Ectodermal cell (in vitro differentiated cells): ENCODE measurements around the gene FNBP1L.
A peak's percentile ranks its signal among the peaks of the same experiment; 100 is the strongest.
"Not testable (repeated sequence)": the region's sequence is repeated elsewhere in the genome, so short reads cannot be mapped to it uniquely, and the experiment has no call there.

ENCODE experiments used
- H3K27ac ChIP-seq: 2 replicates; pipeline ENCODE4 v1.7.0; 2013; ENCODE audit warnings: mild to moderate bottlenecking, low read depth, low read length; ENCODE audit not compliant: insufficient read depth, poor library complexity, severe bottlenecking
- H3K27me3 ChIP-seq: 2 replicates; pipeline ENCODE4 v1.7.0; 2013; ENCODE audit warnings: mild to moderate bottlenecking, low read length; ENCODE audit not compliant: insufficient read depth, control insufficient read depth, poor library complexity, severe bottlenecking
- H3K36me3 ChIP-seq: one replicate; pipeline ENCODE4 v1.7.0; 2013; ENCODE audit warnings: low read length; ENCODE audit not compliant: control insufficient read depth, insufficient read depth
- H3K4me1 ChIP-seq: one replicate; pipeline ENCODE4 v1.7.0; 2013; ENCODE audit warnings: low read length; ENCODE audit not compliant: control insufficient read depth, insufficient read depth
- H3K4me3 ChIP-seq: 2 replicates; pipeline ENCODE4 v1.7.0; 2013; ENCODE audit warnings: low read depth, low read length, control low read depth; ENCODE audit not compliant: insufficient read depth
- H3K9me3 ChIP-seq: 2 replicates; pipeline ENCODE4 v1.7.0; 2013; ENCODE audit warnings: mild to moderate bottlenecking, low read length, moderate library complexity; ENCODE audit not compliant: control insufficient read depth
- WGBS, 2 experiments: methylation state at CpG; one replicate each; pipeline ENCODE4 v1.1.7; 2013; ENCODE audit warnings: missing lambda C conversion rate in 2 of 2; 5-methylcytosine and 5-hydroxymethylcytosine counted together

FNBP1L gene

DNA sequence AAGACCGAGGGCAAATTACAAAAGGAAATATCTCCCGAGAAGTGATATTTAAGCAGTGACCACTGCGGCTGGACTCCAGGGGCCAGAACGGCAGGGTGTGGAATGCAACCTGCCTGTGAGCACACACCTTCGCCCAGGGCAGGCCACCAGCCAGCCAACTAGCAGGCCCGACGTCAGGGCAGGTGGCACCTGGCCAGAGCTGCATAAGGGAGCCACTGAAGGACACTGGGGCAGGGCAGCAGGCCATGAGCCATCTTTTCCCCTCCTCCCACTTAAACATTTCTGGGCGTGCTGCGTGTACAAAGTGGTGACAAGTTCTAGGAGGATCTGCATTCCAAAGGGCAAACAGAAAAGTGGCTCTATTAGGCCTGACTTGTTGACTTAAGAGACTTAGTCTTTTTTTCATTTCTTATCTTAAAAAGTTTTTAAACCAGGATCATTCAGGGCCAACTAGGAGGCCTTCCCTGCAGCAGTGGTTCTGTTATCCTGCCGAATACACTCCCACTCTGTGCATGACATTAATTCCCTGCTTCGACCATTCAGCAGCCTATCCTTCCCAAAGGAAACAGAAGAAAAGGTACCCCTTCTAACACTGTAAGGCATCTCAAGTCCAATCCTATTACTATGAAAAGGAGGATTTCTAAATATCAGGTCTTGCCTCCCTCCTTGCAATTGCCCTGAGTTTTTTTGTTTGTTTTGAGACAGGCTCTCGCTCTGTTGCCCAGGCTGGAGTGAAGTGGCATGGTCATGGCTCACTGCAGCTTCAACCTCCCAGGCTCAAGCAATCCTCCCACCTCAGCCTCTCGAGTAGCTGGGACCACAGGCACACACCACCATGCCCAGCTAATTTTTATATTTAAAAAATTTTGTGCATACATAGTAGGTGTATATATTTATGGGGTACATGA, 137.4 kb downstream of the FNBP1L start:
- 92 to 94% methylated on average over 12 to 13 of the region's 13 CpGs for WGBS, 2 experiments

DNA sequence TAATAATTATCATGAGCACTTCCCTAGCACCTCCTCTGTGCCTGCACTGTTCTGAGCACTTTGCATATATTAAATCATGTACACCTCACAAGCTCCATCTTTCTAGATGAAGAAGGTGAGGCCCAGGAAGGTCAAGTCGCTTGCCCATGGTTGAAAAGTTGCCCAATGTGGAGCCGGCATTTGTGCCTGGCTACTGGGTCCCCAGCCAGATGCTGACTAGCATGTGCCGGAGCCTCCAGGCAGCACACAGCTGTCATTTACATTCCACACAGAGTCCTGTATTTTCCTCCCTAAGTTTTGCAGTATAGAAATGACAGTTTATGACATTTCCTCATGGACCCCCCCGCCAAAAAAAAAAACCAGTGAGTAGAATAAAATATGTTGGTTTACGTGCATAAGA, 139.4 kb downstream of the FNBP1L start:
- Histone ChIP-seq H3K27ac (no peak overlapping the region), H3K36me3 (no peaks in the 10 kb centered on the region), H3K4me3 (no peak overlapping the region), H3K27me3 (no peaks in the 10 kb centered on the region), H3K4me1 (no peaks in the 10 kb centered on the region), H3K9me3 (no peaks in the 10 kb centered on the region)
- WGBS, 2 experiments = 88 to 92% methylated on average over 5 of the region's 5 CpGs

More for the DNA sequence above, 137.4 kb downstream of the FNBP1L start:
- H3K4me1 ChIP-seq = no peaks in the 10 kb centered on the region
- no peak overlapping the region for H3K27ac ChIP-seq
- no peaks in the 10 kb centered on the region for H3K27me3 ChIP-seq
- H3K4me3 ChIP-seq = no peak overlapping the region
- H3K36me3 ChIP-seq = no peaks in the 10 kb centered on the region
- H3K9me3 ChIP-seq = no peaks in the 10 kb centered on the region

- Histone ChIP-seq H3K9me3 (no peaks in the 10 kb centered on the region), H3K27me3 (no peaks in the 10 kb centered on the region), H3K4me1 (no peaks in the 10 kb centered on the region), H3K27ac (no peak overlapping the region), H3K36me3 (no peaks in the 10 kb centered on the region), H3K4me3 (no peak overlapping the region)
- 92 to 93% methylated on average over 6 of the region's 6 CpGs for WGBS, 2 experiments
Measured at GRCh38 chr1:93588206-93588605, 140.3 kb downstream of the FNBP1L start.

GRCh38 chr1:93588955-93589354, 141.0 kb downstream of the FNBP1L start:
- no peaks in the 10 kb centered on the region for H3K9me3 ChIP-seq
- H3K36me3 ChIP-seq = no peaks in the 10 kb centered on the region
- H3K4me3 ChIP-seq = no peak overlapping the region
- WGBS, 2 experiments = 95% methylated on average over 20 of the region's 20 CpGs
- H3K27me3 ChIP-seq = no peaks in the 10 kb centered on the region
- no peaks in the 10 kb centered on the region for H3K4me1 ChIP-seq
- H3K27ac ChIP-seq = no peak overlapping the region

DNA sequence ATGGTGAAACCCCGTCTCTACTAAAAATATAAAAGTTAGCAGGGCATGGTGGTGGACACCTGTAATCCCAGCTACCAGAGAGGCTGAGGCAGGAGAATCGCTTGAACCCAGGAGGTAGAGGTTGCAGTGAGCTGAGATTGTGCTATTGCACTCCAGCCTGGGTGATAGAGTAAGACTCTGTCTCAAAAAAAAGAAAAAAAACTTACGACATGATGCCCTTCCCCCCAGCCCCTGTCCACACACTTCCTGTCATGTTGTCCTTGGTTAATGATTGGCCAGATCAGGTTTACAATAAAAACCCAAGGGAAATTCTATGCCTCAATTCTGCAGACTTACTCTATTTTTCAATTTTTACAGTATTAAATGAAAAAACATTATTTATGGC, 143.4 kb downstream of the FNBP1L start:
- WGBS, 2 experiments = 91 to 92% methylated on average over 3 of the region's 3 CpGs
- H3K4me1 ChIP-seq, H3K36me3 ChIP-seq, H3K9me3 ChIP-seq, H3K27me3 ChIP-seq, H3K4me3 ChIP-seq, H3K27ac ChIP-seq: not testable (repeated sequence)

DNA sequence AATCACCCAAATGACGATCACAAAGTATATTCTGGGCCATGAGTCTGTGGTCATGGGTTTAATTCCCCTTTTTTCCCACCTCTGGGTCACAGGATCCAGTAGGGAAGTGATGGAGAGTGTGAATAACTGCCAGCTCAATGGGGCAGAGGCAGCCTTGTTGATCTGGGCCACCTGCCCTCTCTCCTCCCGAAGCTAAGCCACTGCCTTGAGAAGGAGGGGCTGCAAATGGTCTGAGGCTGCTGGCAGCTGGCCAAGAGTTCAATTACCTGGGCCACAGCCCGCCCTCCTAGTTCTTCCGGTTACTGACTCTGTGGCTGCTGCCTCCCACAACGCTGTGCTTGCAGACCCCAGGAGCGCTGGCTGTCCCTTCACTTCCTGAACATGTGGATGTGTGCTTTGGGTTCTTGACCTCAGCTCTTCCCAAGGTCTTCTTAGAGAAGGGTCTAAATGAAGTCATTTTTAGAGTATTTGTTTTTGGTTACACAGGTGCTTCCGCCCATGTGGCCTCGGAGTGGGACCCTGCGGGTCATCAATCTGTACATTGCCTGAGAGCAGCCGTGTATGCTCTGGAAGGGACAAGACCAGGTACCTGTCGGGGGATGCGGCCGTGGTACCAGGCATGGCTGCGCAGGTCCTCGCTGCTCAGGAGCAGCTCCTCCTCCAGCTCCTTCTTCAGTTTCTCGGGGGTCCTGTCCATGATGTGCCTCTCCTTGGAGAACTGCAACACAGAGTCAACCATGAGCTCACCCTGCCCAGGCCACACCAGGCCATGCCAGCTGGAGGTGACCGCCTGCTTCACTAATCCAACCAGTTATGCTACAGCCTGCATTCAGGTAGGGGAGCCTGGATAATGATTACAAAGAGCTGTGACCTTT, 144.0 kb downstream of the FNBP1L start:
- no peaks in the 10 kb centered on the region for H3K4me1 ChIP-seq
- no peaks in the 10 kb centered on the region for H3K9me3 ChIP-seq
- H3K4me3 ChIP-seq = no peak overlapping the region
- peak overlapping the region; percentile 16 for H3K27ac ChIP-seq
- H3K27me3 ChIP-seq = no peaks in the 10 kb centered on the region
- H3K36me3 ChIP-seq = no peaks in the 10 kb centered on the region
- 91 to 92% methylated on average over 16 to 17 of the region's 17 CpGs for WGBS, 2 experiments

- Histone ChIP-seq H3K27me3 (no peaks in the 10 kb centered on the region), H3K9me3 (no peaks in the 10 kb centered on the region), H3K27ac (no peak overlapping the region), H3K4me1 (no peaks in the 10 kb centered on the region), H3K36me3 (no peaks in the 10 kb centered on the region), H3K4me3 (no peak overlapping the region)
- WGBS, 2 experiments = 96 to 98% methylated on average over 6 of the region's 6 CpGs
Measured at GRCh38 chr1:93592551-93592949, 144.6 kb downstream of the FNBP1L start.

GRCh38 chr1:93593854-93594602, 146.1 kb downstream of the FNBP1L start:
- Histone ChIP-seq H3K4me3 (no peak overlapping the region), H3K9me3 (no peaks in the 10 kb centered on the region), H3K27me3 (no peaks in the 10 kb centered on the region), H3K4me1 (no peaks in the 10 kb centered on the region), H3K36me3 (no peaks in the 10 kb centered on the region), H3K27ac (no peak overlapping the region)
- 87% methylated on average over 13 of the region's 13 CpGs for WGBS, 2 experiments

GRCh38 chr1:93594603-93594880, 146.6 kb downstream of the FNBP1L start:
- no peak overlapping the region for H3K4me3 ChIP-seq
- 66 to 78% methylated on average over 1 of the region's 1 CpG for WGBS, 2 experiments
- H3K27ac ChIP-seq = no peak overlapping the region
- H3K27me3 ChIP-seq = no peaks in the 10 kb centered on the region
- H3K9me3 ChIP-seq = no peaks in the 10 kb centered on the region
- no peaks in the 10 kb centered on the region for H3K36me3 ChIP-seq
- H3K4me1 ChIP-seq = no peaks in the 10 kb centered on the region

GRCh38 chr1:93595266-93595665, 147.3 kb downstream of the FNBP1L start:
- no peak overlapping the region for H3K27ac ChIP-seq
- no peaks in the 10 kb centered on the region for H3K4me1 ChIP-seq
- H3K4me3 ChIP-seq = no peak overlapping the region
- H3K9me3 ChIP-seq = no peaks in the 10 kb centered on the region
- H3K36me3 ChIP-seq = no peaks in the 10 kb centered on the region
- WGBS, 2 experiments = 90 to 91% methylated on average over 2 of the region's 2 CpGs
- no peaks in the 10 kb centered on the region for H3K27me3 ChIP-seq
